HG03064 (cell line): Measurements from ENCODE around the gene TULP4.
"Not testable (repeated sequence)": the region's sequence is repeated elsewhere in the genome, so short reads cannot be mapped to it uniquely, and the experiment has no call there.

ENCODE experiments used
- ATAC-seq: cut with Tn5 transposase; IDR thresholded peaks from one replicate; pipeline ENCODE4 v1.9.1; 2021; ENCODE audit warnings: low read depth; ENCODE audit not compliant: unreplicated experiment

Gene TULP4

GRCh38 chr6:158324136-158324535 is 11.9 kb downstream of the TULP4 start:
- ATAC-seq = no peak

GRCh38 chr6:158327211-158327610 is 14.9 kb downstream of the TULP4 start:
- ATAC-seq = no peak

GRCh38 chr6:158328952-158329351 is 16.7 kb downstream of the TULP4 start:
- ATAC-seq = no peak

GRCh38 chr6:158329531-158329930 is 17.3 kb downstream of the TULP4 start:
- ATAC-seq = no peak

- ATAC-seq = no peak
Observed at GRCh38 chr6:158330016-158330415, 17.8 kb downstream of the TULP4 start.

GRCh38 chr6:158332237-158332636 is 20.0 kb downstream of the TULP4 start:
- ATAC-seq = no peak

GRCh38 chr6:158333094-158333493 is 20.8 kb downstream of the TULP4 start:
- ATAC-seq = no peak

- ATAC-seq = no peak
Observed at GRCh38 chr6:158334534-158334933, 22.3 kb downstream of the TULP4 start.

GRCh38 chr6:158337332-158337731 is 25.1 kb downstream of the TULP4 start:
- ATAC-seq = no peak

- no peak for ATAC-seq
Observed at GRCh38 chr6:158338311-158339112, 26.2 kb downstream of the TULP4 start.

- not testable (repeated sequence) for ATAC-seq
Observed at GRCh38 chr6:158339197-158339596, 26.9 kb downstream of the TULP4 start.

GRCh38 chr6:158340252-158340651 is 28.0 kb downstream of the TULP4 start:
- no peak for ATAC-seq

- peak; percentile 82 for ATAC-seq
Observed at GRCh38 chr6:158344534-158344933, 32.3 kb downstream of the TULP4 start.

GRCh38 chr6:158345444-158345843 is 33.2 kb downstream of the TULP4 start:
- not testable (repeated sequence) for ATAC-seq

- no peak for ATAC-seq
Observed at GRCh38 chr6:158347335-158347734, 35.1 kb downstream of the TULP4 start.

GRCh38 chr6:158348737-158349504 is 36.7 kb downstream of the TULP4 start:
- not testable (repeated sequence) for ATAC-seq

- not testable (repeated sequence) for ATAC-seq
Observed at GRCh38 chr6:158349505-158350275, 37.4 kb downstream of the TULP4 start.

- not testable (repeated sequence) for ATAC-seq
Observed at GRCh38 chr6:158350731-158351130, 38.5 kb downstream of the TULP4 start.

- no peak for ATAC-seq
Observed at GRCh38 chr6:158353883-158354877, 41.9 kb downstream of the TULP4 start.
